GM13976 (cell line): ENCODE measurements around the gene CCDC102A.
"Not testable (repeated sequence)": the region's sequence is repeated elsewhere in the genome, so short reads cannot be mapped to it uniquely, and the experiment has no call there.

Experiments used
- DNase-seq: peaks from one replicate; pipeline ENCODE4 v3.0.0; 2012; ENCODE audit warnings: low spot score
- in situ Hi-C: fragments of 300-500 bp; cut with MboI; formaldehyde crosslinking; loops from one replicate; pipeline ENCODE4 v1.12.0; 2022; ENCODE audit warnings: low sequenced_read_pairs, mixed read lengths, inconsistent platforms; ENCODE audit not compliant: unreplicated experiment
- TF ChIP-seq, protein P1 (sequence below): IDR thresholded peaks from 2 replicates; pipeline ENCODE4 v1.5.1; 2012; ENCODE audit warnings: borderline replicate concordance, mild to moderate bottlenecking; ENCODE audit not compliant: insufficient read depth; ENCODE audit errors: extremely low read depth, missing control alignments, control extremely low read depth

The CCDC102A gene

GRCh38 chr16:57556941-57557541, 20.7 kb upstream of the CCDC102A start:
- no peak for DNase-seq
- in situ Hi-C loops: no loop called here
- TF ChIP-seq, protein P1, sequence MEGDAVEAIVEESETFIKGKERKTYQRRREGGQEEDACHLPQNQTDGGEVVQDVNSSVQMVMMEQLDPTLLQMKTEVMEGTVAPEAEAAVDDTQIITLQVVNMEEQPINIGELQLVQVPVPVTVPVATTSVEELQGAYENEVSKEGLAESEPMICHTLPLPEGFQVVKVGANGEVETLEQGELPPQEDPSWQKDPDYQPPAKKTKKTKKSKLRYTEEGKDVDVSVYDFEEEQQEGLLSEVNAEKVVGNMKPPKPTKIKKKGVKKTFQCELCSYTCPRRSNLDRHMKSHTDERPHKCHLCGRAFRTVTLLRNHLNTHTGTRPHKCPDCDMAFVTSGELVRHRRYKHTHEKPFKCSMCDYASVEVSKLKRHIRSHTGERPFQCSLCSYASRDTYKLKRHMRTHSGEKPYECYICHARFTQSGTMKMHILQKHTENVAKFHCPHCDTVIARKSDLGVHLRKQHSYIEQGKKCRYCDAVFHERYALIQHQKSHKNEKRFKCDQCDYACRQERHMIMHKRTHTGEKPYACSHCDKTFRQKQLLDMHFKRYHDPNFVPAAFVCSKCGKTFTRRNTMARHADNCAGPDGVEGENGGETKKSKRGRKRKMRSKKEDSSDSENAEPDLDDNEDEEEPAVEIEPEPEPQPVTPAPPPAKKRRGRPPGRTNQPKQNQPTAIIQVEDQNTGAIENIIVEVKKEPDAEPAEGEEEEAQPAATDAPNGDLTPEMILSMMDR: no peak

- TF ChIP-seq, protein P1: no peak
- DNase-seq: no peak
- in situ Hi-C loops: no loop called here
These were observed 19.5 kb upstream of the CCDC102A start for GRCh38 chr16:57555831-57556230.

GRCh38 chr16:57551057-57551456, 14.7 kb upstream of the CCDC102A start:
- TF ChIP-seq, protein P1: no peak
- no peak for DNase-seq
- in situ Hi-C loops: no loop called here

DNA sequence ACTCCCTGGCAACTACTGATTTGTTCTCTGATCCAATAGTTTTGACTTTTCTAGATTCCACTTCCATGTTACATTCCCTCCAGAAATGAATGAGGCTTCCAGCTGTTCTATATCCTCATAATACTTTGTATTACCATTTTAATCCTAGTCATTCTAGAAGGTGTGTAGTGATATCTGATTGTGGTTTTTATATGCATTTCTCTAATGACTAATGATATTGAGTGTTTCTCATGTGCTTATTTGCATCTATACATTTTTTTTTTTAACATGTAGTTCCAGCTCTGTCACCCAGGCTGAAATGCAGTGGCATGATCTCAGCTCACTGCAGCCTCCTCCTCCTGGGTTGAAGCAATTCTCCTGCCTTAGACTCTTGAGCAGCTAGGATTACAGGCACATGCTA, 13.4 kb upstream of the CCDC102A start:
- TF ChIP-seq, protein P1: no peak
- no peak for DNase-seq
- in situ Hi-C loops: no loop called here

- TF ChIP-seq, protein P1: no peak
- in situ Hi-C loops: no loop called here
- no peak for DNase-seq
These were observed 12.0 kb upstream of the CCDC102A start for GRCh38 chr16:57548408-57548807.

- in situ Hi-C loops, DNase-seq: not testable (repeated sequence)
These were observed 11.2 kb upstream of the CCDC102A start for GRCh38 chr16:57547524-57547923.

- TF ChIP-seq, protein P1: no peak
- in situ Hi-C loops: no loop called here
- DNase-seq: peak; percentile 74
These were observed 7.8 kb upstream of the CCDC102A start for GRCh38 chr16:57544124-57544653.
